Astrocyte (in vitro differentiated cells and primary cell): ENCODE data around the gene APMAP. TPM values are rescaled to one million over a fixed set of nuclear protein-coding genes. Genes with fewer than 3 reads are reported as not detected.

ENCODE experiments used
- DNase-seq: peaks from one replicate; pipeline ENCODE4 v3.0.0-alpha.2; 2010; ENCODE audit warnings: low read depth
- FAIRE-seq: peaks from 2 replicates; lab custom pipeline; 2011; peaks lifted over from hg19 to GRCh38; lab: Jason Lieb, UNC
- H2AFZ ChIP-seq: 2 replicates; pipeline ENCODE4 v1.6.0; 2012; ENCODE audit warnings: low read depth, low read length, inconsistent platforms
- H3K27ac ChIP-seq: 2 replicates; pipeline ENCODE4 v1.5.1; 2011; ENCODE audit warnings: low read depth, low read length, inconsistent platforms
- H3K27me3 ChIP-seq: 2 replicates; pipeline ENCODE4 v1.6.0; 2011; ENCODE audit warnings: low read length, inconsistent platforms; ENCODE audit not compliant: insufficient read depth
- H3K36me3 ChIP-seq: 2 replicates; pipeline ENCODE4 v1.5.1; 2011; ENCODE audit warnings: low read length, inconsistent platforms; ENCODE audit not compliant: insufficient read depth
- H3K4me1 ChIP-seq: 2 replicates; pipeline ENCODE4 v1.5.1; 2011; ENCODE audit warnings: low read length, inconsistent platforms; ENCODE audit not compliant: insufficient read depth
- H3K4me2 ChIP-seq: 2 replicates; pipeline ENCODE4 v1.6.0; 2012; ENCODE audit warnings: low read length, inconsistent platforms
- H3K4me3 ChIP-seq: 2 replicates; pipeline ENCODE4 v1.5.1; 2011; ENCODE audit warnings: low read depth, mild to moderate bottlenecking, low read length, inconsistent platforms; ENCODE audit not compliant: insufficient read depth
- H3K79me2 ChIP-seq: 2 replicates; pipeline ENCODE4 v1.6.0; 2012; ENCODE audit warnings: mild to moderate bottlenecking, low read length, inconsistent platforms; ENCODE audit not compliant: insufficient read depth
- H3K9ac ChIP-seq: 2 replicates; pipeline ENCODE4 v1.6.0; 2012; ENCODE audit warnings: mild to moderate bottlenecking, low read length, inconsistent platforms
- H3K9me3 ChIP-seq: 2 replicates; pipeline ENCODE4 v1.5.1; 2012; ENCODE audit warnings: low read depth, mild to moderate bottlenecking, low read length, inconsistent platforms; ENCODE audit not compliant: insufficient read depth
- H4K20me1 ChIP-seq: 2 replicates; pipeline ENCODE4 v1.6.0; 2012; ENCODE audit warnings: low read length, inconsistent platforms; ENCODE audit not compliant: insufficient read depth
- H3K27ac Mint-ChIP-seq: one replicate; pipeline ENCODE4 v1.8.0; 2021; ENCODE audit warnings: mild to moderate bottlenecking, mixed read lengths; ENCODE audit not compliant: unreplicated experiment
- H3K27me3 Mint-ChIP-seq: one replicate; pipeline ENCODE4 v1.8.0; 2021; ENCODE audit warnings: low read depth, mixed read lengths; ENCODE audit not compliant: unreplicated experiment
- H3K36me3 Mint-ChIP-seq: one replicate; pipeline ENCODE4 v1.8.0; 2021; ENCODE audit warnings: low read depth, mixed read lengths; ENCODE audit not compliant: unreplicated experiment
- H3K4me1 Mint-ChIP-seq: one replicate; pipeline ENCODE4 v1.8.0; 2021; ENCODE audit warnings: low read depth, mixed read lengths; ENCODE audit not compliant: unreplicated experiment
- H3K4me3 Mint-ChIP-seq: one replicate; pipeline ENCODE4 v1.8.0; 2021; ENCODE audit warnings: mild to moderate bottlenecking, moderate library complexity, mixed read lengths; ENCODE audit not compliant: unreplicated experiment
- H3K9me3 Mint-ChIP-seq: one replicate; pipeline ENCODE4 v1.8.0; 2021; ENCODE audit warnings: mild to moderate bottlenecking, mixed read lengths; ENCODE audit not compliant: unreplicated experiment
- CTCF ChIP-seq: IDR thresholded peaks from 2 replicates; pipeline ENCODE4 v1.5.1; 2011; ENCODE audit warnings: low read depth, mild to moderate bottlenecking, inconsistent platforms, low read length, moderate library complexity; ENCODE audit not compliant: insufficient read depth
- EZH2 ChIP-seq: IDR thresholded peaks from 2 replicates; pipeline ENCODE4 v1.6.1; 2012; ENCODE audit warnings: mild to moderate bottlenecking, low read length, inconsistent platforms; ENCODE audit not compliant: insufficient read depth
- total RNA-seq: library from RNA; stranded (reverse); gene quantifications from 2 replicates; pipeline ENCODE4 v1.2.1, GENCODE V29; 2021

APMAP gene
- total RNA-seq, 1 donor from 2014 or later, result 110 TPM

GRCh38 chr20:25008388-25009217 is 16.1 kb upstream of the APMAP start:
- no peak overlapping the region for H3K4me2 ChIP-seq
- Mint-ChIP-seq H3K9me3 (no peaks in the 10 kb centered on the region), H3K27me3 (peaks cover 58% of the 10 kb centered on the region), H3K27ac (no peak overlapping the region), H3K4me3 (no peak overlapping the region), H3K4me1 (no peaks in the 10 kb centered on the region), H3K36me3 (no peaks in the 10 kb centered on the region)
- H3K9ac ChIP-seq, result no peak overlapping the region
- no peaks in the 10 kb centered on the region for H3K36me3 ChIP-seq
- H3K4me3 ChIP-seq, result no peak overlapping the region
- no peak overlapping the region for H3K27ac ChIP-seq
- no peaks in the 10 kb centered on the region for H3K79me2 ChIP-seq
- peaks cover 8% of the 10 kb centered on the region for H3K27me3 ChIP-seq
- no peaks in the 10 kb centered on the region for H3K9me3 ChIP-seq
- H3K4me1 ChIP-seq, result no peaks in the 10 kb centered on the region
- H4K20me1 ChIP-seq, result no peaks in the 10 kb centered on the region
- no peak for FAIRE-seq
- DNase-seq, result no peak
- TF ChIP-seq CTCF (no peak), EZH2 (no peak)
- no peak overlapping the region for H2AFZ ChIP-seq

- DNase-seq, result no peak
- peaks cover 55% of the 10 kb centered on the region for H3K27me3 Mint-ChIP-seq
- H3K9me3 Mint-ChIP-seq, result no peaks in the 10 kb centered on the region
- no peaks in the 10 kb centered on the region for H3K4me1 Mint-ChIP-seq
- Histone ChIP-seq H3K27me3 (peaks cover 8% of the 10 kb centered on the region), H4K20me1 (no peaks in the 10 kb centered on the region), H3K4me1 (no peaks in the 10 kb centered on the region), H2AFZ (no peak overlapping the region), H3K9me3 (no peaks in the 10 kb centered on the region), H3K4me3 (no peak overlapping the region), H3K27ac (no peak overlapping the region), H3K4me2 (no peak overlapping the region), H3K9ac (no peak overlapping the region), H3K36me3 (no peaks in the 10 kb centered on the region), H3K79me2 (no peaks in the 10 kb centered on the region)
- FAIRE-seq, result no peak
- H3K36me3 Mint-ChIP-seq, result no peaks in the 10 kb centered on the region
- H3K27ac Mint-ChIP-seq, result no peak overlapping the region
- TF ChIP-seq CTCF, result no peak
- no peak for TF ChIP-seq EZH2
- H3K4me3 Mint-ChIP-seq, result no peak overlapping the region
Measured at GRCh38 chr20:25007491-25008305, 15.1 kb upstream of the APMAP start.
